GM12878 (cell line): Measurements from ENCODE around the gene KCNN3.

Source experiments
- BACH1 ChIP-seq: fragments of 450-650 bp; IDR thresholded peaks from 2 replicates; pipeline ENCODE4 v1.6.1; 2017; ENCODE audit warnings: mild to moderate bottlenecking, borderline replicate concordance
- BHLHE40 ChIP-seq, 2 experiments: fragments of 450-650 bp in 1 of 2; IDR thresholded peaks; 2 replicates each; pipeline ENCODE4 v1.6.1; 2011 to 2017; ENCODE audit warnings: low read depth in 2 of 2, borderline replicate concordance in 1 of 2, improper control_type of control experiment in 1 of 2, low read length in 1 of 2, mild to moderate bottlenecking in 1 of 2
- EGR1 ChIP-seq, 2 experiments: IDR thresholded peaks; 1 replicate in 1 of 2; 2 replicates in 1 of 2; pipeline ENCODE4 v1.6.1; 2011 to 2012; ENCODE audit warnings: low read depth in 2 of 2, low read length in 2 of 2, borderline replicate concordance in 1 of 2, mild to moderate bottlenecking in 1 of 2, moderate library complexity in 1 of 2
- EZH2 ChIP-seq: IDR thresholded peaks from 2 replicates; pipeline ENCODE4 v1.6.1; 2012; ENCODE audit warnings: low read depth, mild to moderate bottlenecking, control low read depth, inconsistent platforms, low read length, borderline replicate concordance; ENCODE audit not compliant: control insufficient read depth
- JUND ChIP-seq: IDR thresholded peaks from 2 replicates; pipeline ENCODE4 v1.6.1; 2012; ENCODE audit warnings: low read depth, mild to moderate bottlenecking, low read length, improper control_type of control experiment, moderate library complexity
- NFIC ChIP-seq: IDR thresholded peaks from 2 replicates; pipeline ENCODE4 v1.6.1; 2012; ENCODE audit warnings: low read depth, mild to moderate bottlenecking, inconsistent platforms, low read length, moderate library complexity
- RCOR1 ChIP-seq: conservative IDR thresholded peaks from 2 replicates; pipeline ENCODE4 v1.6.1; 2012; ENCODE audit warnings: low read depth, low read length, improper control_type of control experiment
- TAF1 ChIP-seq: IDR thresholded peaks from 2 replicates; pipeline ENCODE4 v1.6.1; 2011; ENCODE audit warnings: mild to moderate bottlenecking, low read depth, low read length, borderline replicate concordance
- TBL1XR1 ChIP-seq: IDR thresholded peaks from 2 replicates; pipeline ENCODE4 v1.6.1; 2012; ENCODE audit warnings: low read depth, low read length, improper control_type of control experiment
- TF ChIP-seq, protein P1 (sequence below): IDR thresholded peaks from 2 replicates; pipeline ENCODE4 v1.6.1; 2012; ENCODE audit warnings: low read depth, low read length, improper control_type of control experiment
- TF ChIP-seq, protein P2 (sequence below): IDR thresholded peaks from 2 replicates; pipeline ENCODE4 v1.6.1; 2011; ENCODE audit warnings: borderline replicate concordance, low read depth, mild to moderate bottlenecking, moderate library complexity, mixed read lengths, low read length; ENCODE audit not compliant: insufficient read depth; ENCODE audit errors: extremely low read length
- TF ChIP-seq, protein P3 (sequence below), 3 experiments: IDR thresholded peaks in 2 of 3; conservative IDR thresholded peaks in 1 of 3; 2 replicates each; pipeline ENCODE4 v1.5.1; 2011; ENCODE audit warnings: low read depth in 3 of 3, low read length in 3 of 3, mild to moderate bottlenecking in 3 of 3, control low read depth in 2 of 3, moderate library complexity in 2 of 3, inconsistent platforms in 1 of 3, mixed read lengths in 1 of 3; ENCODE audit not compliant: control insufficient read depth in 2 of 3, insufficient read depth in 1 of 3; ENCODE audit errors: extremely low read depth in 1 of 3
- TF ChIP-seq, protein P4 (sequence below): IDR thresholded peaks from 2 replicates; pipeline ENCODE4 v1.6.1; 2012; ENCODE audit warnings: mild to moderate bottlenecking, low read depth, low read length

DNA sequence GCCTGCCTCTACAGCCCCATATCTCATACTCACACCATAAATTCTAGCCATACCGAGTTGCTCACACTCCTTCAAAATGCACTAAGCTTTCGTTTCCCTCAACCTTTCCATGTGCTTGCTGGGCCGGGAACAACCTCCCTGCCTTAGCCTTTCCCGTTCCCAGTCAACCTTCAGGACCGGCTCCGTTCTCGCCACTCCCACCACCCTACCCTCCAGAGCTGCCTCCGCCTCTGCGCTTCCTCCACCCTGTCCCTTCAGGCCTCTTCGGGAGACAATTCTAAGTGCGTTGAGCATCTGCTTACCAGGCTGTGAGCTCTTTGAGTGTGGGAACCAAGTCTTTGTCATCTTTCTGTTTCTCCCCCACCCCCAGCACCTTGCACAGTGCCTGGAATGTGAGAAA, 31.6 kb downstream of the KCNN3 start:
- TF ChIP-seq, protein P1, sequence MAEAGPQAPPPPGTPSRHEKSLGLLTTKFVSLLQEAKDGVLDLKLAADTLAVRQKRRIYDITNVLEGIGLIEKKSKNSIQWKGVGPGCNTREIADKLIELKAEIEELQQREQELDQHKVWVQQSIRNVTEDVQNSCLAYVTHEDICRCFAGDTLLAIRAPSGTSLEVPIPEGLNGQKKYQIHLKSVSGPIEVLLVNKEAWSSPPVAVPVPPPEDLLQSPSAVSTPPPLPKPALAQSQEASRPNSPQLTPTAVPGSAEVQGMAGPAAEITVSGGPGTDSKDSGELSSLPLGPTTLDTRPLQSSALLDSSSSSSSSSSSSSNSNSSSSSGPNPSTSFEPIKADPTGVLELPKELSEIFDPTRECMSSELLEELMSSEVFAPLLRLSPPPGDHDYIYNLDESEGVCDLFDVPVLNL, result no peak
- TF ChIP-seq TBL1XR1 (no peak), EGR1 (IDR thresholded peaks at IDR 0.05; ENCODE audit: borderline replicate concordance in 1 of 2, low read depth in 2 of 2, low read length in 2 of 2) (no peak), EZH2 (no peak), BHLHE40 (IDR thresholded peaks at IDR 0.05; ENCODE audit: borderline replicate concordance in 1 of 2, low read depth in 2 of 2, low read length in 1 of 2) (no peak), JUND (no peak), RCOR1 (no peak), NFIC (no peak), BACH1 (no peak), TAF1 (no peak)
- TF ChIP-seq, protein P2, sequence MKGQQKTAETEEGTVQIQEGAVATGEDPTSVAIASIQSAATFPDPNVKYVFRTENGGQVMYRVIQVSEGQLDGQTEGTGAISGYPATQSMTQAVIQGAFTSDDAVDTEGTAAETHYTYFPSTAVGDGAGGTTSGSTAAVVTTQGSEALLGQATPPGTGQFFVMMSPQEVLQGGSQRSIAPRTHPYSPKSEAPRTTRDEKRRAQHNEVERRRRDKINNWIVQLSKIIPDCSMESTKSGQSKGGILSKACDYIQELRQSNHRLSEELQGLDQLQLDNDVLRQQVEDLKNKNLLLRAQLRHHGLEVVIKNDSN, result no peak
- TF ChIP-seq, protein P3, sequence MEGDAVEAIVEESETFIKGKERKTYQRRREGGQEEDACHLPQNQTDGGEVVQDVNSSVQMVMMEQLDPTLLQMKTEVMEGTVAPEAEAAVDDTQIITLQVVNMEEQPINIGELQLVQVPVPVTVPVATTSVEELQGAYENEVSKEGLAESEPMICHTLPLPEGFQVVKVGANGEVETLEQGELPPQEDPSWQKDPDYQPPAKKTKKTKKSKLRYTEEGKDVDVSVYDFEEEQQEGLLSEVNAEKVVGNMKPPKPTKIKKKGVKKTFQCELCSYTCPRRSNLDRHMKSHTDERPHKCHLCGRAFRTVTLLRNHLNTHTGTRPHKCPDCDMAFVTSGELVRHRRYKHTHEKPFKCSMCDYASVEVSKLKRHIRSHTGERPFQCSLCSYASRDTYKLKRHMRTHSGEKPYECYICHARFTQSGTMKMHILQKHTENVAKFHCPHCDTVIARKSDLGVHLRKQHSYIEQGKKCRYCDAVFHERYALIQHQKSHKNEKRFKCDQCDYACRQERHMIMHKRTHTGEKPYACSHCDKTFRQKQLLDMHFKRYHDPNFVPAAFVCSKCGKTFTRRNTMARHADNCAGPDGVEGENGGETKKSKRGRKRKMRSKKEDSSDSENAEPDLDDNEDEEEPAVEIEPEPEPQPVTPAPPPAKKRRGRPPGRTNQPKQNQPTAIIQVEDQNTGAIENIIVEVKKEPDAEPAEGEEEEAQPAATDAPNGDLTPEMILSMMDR (IDR thresholded peaks at IDR 0.05 in 2 of 3, conservative IDR thresholded peaks at IDR 0.05 in 1 of 3; ENCODE audit: control insufficient read depth in 2 of 3, extremely low read depth in 1 of 3, insufficient read depth in 1 of 3, low read depth in 3 of 3, low read length in 3 of 3), result no peak
- TF ChIP-seq, protein P4, sequence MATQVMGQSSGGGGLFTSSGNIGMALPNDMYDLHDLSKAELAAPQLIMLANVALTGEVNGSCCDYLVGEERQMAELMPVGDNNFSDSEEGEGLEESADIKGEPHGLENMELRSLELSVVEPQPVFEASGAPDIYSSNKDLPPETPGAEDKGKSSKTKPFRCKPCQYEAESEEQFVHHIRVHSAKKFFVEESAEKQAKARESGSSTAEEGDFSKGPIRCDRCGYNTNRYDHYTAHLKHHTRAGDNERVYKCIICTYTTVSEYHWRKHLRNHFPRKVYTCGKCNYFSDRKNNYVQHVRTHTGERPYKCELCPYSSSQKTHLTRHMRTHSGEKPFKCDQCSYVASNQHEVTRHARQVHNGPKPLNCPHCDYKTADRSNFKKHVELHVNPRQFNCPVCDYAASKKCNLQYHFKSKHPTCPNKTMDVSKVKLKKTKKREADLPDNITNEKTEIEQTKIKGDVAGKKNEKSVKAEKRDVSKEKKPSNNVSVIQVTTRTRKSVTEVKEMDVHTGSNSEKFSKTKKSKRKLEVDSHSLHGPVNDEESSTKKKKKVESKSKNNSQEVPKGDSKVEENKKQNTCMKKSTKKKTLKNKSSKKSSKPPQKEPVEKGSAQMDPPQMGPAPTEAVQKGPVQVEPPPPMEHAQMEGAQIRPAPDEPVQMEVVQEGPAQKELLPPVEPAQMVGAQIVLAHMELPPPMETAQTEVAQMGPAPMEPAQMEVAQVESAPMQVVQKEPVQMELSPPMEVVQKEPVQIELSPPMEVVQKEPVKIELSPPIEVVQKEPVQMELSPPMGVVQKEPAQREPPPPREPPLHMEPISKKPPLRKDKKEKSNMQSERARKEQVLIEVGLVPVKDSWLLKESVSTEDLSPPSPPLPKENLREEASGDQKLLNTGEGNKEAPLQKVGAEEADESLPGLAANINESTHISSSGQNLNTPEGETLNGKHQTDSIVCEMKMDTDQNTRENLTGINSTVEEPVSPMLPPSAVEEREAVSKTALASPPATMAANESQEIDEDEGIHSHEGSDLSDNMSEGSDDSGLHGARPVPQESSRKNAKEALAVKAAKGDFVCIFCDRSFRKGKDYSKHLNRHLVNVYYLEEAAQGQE, result no peak
